ENCODE data around the gene STK32A.

DNA sequence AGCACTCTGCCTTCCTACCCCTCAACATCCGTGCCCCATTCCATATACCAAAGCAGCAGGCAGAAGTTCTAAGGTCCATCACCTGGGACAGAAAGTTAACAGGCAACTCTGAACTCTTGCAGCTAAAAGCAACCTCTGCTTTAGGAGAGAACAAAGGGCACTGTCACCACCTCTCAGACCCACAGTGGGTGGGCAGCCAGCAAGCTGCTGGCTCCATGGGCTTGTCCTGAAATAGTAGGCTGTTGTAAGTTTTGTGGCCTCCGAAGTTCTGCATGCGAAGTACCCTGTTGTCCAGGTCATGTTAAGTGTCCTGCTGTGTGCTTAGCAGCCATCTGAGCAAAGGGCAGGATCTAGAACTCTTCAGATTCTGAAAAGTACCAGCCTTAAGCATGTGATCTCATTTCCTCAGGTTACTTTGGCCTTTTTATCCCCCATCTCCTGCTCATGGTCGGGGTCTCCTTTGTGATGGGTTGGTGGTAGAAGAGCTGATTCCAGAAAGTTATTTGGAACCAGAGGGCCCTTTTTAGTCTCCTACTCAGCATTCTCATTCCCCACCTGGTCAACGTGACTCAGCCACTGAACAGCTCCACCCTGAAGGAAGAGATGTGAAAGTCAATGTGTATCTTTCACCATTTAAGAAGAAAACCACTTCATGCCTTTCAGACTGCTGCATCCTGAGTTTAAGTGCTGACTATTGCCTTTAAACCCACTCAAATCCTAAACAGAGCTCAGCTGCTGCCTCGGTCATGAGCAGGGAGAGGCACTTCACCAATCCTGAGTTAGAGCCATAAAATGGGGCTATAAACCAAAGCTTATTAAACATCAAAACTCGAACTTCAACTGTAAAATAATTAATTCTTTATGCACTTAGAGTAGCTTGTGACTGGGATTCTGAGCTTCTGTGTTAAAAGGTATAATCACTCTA, 153.6 kb downstream of the STK32A start:
- TF ChIP-seq GABPA (IDR thresholded peaks at IDR 0.05 in 1 of 2, conservative IDR thresholded peaks at IDR 0.05 in 1 of 2) (no peak), EGR1 (IDR thresholded peaks at IDR 0.05; ENCODE audit: low read depth in 2 of 2) (no peak), YY1 (IDR thresholded peaks at IDR 0.05) (no peak), RAD21 (IDR thresholded peaks at IDR 0.05) (no peak), TAF1 (conservative IDR thresholded peaks at IDR 0.05) (no peak), HNF4A (conservative IDR thresholded peaks at IDR 0.05) (no peak), JUND (IDR thresholded peaks at IDR 0.05) (no peak)
- TF ChIP-seq, protein P1, sequence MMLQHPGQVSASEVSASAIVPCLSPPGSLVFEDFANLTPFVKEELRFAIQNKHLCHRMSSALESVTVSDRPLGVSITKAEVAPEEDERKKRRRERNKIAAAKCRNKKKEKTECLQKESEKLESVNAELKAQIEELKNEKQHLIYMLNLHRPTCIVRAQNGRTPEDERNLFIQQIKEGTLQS (IDR thresholded peaks at IDR 0.05): no peak
- TF ChIP-seq, protein P2, sequence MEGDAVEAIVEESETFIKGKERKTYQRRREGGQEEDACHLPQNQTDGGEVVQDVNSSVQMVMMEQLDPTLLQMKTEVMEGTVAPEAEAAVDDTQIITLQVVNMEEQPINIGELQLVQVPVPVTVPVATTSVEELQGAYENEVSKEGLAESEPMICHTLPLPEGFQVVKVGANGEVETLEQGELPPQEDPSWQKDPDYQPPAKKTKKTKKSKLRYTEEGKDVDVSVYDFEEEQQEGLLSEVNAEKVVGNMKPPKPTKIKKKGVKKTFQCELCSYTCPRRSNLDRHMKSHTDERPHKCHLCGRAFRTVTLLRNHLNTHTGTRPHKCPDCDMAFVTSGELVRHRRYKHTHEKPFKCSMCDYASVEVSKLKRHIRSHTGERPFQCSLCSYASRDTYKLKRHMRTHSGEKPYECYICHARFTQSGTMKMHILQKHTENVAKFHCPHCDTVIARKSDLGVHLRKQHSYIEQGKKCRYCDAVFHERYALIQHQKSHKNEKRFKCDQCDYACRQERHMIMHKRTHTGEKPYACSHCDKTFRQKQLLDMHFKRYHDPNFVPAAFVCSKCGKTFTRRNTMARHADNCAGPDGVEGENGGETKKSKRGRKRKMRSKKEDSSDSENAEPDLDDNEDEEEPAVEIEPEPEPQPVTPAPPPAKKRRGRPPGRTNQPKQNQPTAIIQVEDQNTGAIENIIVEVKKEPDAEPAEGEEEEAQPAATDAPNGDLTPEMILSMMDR (IDR thresholded peaks at IDR 0.05; ENCODE audit: low read depth, low read length, missing input control): no peak
- TF ChIP-seq, protein P3, sequence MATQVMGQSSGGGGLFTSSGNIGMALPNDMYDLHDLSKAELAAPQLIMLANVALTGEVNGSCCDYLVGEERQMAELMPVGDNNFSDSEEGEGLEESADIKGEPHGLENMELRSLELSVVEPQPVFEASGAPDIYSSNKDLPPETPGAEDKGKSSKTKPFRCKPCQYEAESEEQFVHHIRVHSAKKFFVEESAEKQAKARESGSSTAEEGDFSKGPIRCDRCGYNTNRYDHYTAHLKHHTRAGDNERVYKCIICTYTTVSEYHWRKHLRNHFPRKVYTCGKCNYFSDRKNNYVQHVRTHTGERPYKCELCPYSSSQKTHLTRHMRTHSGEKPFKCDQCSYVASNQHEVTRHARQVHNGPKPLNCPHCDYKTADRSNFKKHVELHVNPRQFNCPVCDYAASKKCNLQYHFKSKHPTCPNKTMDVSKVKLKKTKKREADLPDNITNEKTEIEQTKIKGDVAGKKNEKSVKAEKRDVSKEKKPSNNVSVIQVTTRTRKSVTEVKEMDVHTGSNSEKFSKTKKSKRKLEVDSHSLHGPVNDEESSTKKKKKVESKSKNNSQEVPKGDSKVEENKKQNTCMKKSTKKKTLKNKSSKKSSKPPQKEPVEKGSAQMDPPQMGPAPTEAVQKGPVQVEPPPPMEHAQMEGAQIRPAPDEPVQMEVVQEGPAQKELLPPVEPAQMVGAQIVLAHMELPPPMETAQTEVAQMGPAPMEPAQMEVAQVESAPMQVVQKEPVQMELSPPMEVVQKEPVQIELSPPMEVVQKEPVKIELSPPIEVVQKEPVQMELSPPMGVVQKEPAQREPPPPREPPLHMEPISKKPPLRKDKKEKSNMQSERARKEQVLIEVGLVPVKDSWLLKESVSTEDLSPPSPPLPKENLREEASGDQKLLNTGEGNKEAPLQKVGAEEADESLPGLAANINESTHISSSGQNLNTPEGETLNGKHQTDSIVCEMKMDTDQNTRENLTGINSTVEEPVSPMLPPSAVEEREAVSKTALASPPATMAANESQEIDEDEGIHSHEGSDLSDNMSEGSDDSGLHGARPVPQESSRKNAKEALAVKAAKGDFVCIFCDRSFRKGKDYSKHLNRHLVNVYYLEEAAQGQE (IDR thresholded peaks at IDR 0.05): no peak
- TF ChIP-seq, protein P4, sequence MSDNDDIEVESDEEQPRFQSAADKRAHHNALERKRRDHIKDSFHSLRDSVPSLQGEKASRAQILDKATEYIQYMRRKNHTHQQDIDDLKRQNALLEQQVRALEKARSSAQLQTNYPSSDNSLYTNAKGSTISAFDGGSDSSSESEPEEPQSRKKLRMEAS (IDR thresholded peaks at IDR 0.05): no peak
- TF ChIP-seq, protein P5, sequence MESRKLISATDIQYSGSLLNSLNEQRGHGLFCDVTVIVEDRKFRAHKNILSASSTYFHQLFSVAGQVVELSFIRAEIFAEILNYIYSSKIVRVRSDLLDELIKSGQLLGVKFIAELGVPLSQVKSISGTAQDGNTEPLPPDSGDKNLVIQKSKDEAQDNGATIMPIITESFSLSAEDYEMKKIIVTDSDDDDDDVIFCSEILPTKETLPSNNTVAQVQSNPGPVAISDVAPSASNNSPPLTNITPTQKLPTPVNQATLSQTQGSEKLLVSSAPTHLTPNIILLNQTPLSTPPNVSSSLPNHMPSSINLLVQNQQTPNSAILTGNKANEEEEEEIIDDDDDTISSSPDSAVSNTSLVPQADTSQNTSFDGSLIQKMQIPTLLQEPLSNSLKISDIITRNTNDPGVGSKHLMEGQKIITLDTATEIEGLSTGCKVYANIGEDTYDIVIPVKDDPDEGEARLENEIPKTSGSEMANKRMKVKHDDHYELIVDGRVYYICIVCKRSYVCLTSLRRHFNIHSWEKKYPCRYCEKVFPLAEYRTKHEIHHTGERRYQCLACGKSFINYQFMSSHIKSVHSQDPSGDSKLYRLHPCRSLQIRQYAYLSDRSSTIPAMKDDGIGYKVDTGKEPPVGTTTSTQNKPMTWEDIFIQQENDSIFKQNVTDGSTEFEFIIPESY (IDR thresholded peaks at IDR 0.05): no peak

Measured in liver (tissue), 3 donors.